NCI-H187 treated with DMSO at 0.1 percent for 48 hours (cell line): ENCODE data around the gene STK38L.

Experiments
- DNase-seq: peaks from one replicate; lab custom pipeline; 2025; lab: John Stamatoyannopoulos, UW

The STK38L gene

GRCh38 chr12:27243804-27244688, at the start of gene STK38L:
TSS of gene STK38L (plus strand) at chr12:27244286. CDS start at chr12:27297721, 53,435 bp downstream.
- DNase-seq: peak; percentile 63

GRCh38 chr12:27194644-27195043, 49.4 kb upstream of the STK38L start:
- DNase-seq: no peak

GRCh38 chr12:27198036-27198435, 46.0 kb upstream of the STK38L start:
- no peak for DNase-seq

DNA sequence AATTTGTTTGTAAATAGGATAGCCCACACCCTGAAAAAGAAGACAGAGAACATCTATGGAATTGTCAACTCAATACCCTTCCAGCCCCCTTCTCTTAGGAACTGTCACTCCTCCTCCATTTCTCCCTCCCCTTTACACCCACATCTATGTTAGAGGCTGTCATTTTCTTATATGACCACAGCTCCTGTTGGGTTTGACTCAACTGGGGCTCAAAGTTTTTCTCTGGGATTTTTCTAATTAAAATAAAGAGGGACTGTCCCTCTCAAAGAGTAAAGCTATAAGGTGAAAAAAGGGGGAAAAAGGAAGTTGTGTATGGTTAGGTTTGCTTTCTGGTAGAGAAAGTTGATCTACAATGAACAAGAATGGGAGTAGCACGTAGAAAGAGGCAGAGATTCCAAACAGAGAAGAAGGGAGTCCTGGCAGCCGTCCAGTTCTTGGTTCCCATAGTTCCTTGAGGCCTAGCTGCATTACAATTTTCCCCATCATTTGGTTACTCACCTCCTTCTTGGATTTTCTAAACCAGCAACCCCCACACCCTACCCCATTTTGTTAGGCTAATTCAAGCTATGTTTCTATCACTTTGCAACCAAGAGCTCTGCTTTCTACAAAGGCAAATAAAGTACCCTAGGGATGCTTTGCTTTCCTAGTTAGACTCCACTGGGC, 44.3 kb upstream of the STK38L start:
- no peak for DNase-seq

- no peak for DNase-seq
Observed at GRCh38 chr12:27201169-27201568, 42.9 kb upstream of the STK38L start.

- DNase-seq: no peak
Observed at GRCh38 chr12:27206801-27207502, 37.1 kb upstream of the STK38L start.

DNA sequence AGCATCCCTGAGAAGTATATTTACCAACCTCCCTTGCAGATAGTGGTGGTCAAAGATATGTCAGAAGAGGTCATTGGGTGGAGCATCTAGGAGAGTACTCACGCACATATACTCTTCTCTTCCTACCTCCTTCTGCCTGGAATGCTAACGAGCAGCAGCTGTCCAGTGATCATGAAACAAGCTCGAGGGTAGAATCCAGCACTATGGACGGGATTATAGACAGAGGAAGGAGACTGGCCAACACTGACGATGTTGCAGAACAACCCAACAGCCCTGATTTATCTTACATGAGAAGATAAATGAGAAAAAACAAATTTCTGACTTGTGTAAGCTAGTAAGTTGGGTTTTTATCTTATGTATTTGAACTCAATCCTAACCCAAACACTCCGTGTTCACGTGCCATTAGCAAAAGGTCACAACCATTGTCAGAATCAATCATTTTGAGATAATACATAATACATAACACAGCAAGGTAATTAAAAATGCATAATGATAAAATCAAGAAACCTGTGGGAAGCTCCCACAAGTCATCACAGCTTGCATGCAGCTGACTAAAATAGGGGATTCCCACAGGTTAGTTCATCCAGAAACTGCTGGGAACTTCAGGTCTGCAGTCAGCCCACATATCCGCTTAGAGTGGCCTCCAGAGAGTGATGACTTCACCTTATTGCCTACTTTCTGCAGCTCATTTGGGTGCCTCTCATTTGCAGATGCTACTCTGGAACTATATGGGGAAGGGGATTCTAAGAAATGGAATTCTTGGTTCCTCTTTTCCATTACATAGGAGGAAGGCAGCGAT, 36.3 kb upstream of the STK38L start:
- no peak for DNase-seq

GRCh38 chr12:27208414-27208750, 35.7 kb upstream of the STK38L start:
- DNase-seq: no peak

- DNase-seq: no peak
Observed at GRCh38 chr12:27209257-27209910, 34.7 kb upstream of the STK38L start.

GRCh38 chr12:27210187-27210586, 33.9 kb upstream of the STK38L start:
- DNase-seq: no peak

DNA sequence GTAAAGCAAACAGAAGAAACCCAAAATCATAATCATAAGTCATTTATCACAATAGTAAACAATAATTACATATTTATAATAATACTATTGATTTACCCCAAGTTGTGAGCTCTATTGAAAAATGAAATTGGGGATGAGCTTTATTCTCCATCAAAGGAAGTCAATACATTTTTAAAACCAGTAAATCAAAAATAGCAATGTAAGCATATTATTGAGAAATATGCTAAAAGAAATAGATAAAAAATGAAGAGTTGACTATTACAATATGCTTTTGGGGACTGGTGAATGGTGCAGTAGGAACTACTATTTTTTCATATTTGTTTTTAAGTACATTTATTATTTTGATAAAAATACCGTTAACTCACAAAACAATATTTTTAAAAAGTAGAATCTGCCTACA, 31.2 kb upstream of the STK38L start:
- no peak for DNase-seq

GRCh38 chr12:27213304-27213703, 30.8 kb upstream of the STK38L start:
- DNase-seq: no peak

DNA sequence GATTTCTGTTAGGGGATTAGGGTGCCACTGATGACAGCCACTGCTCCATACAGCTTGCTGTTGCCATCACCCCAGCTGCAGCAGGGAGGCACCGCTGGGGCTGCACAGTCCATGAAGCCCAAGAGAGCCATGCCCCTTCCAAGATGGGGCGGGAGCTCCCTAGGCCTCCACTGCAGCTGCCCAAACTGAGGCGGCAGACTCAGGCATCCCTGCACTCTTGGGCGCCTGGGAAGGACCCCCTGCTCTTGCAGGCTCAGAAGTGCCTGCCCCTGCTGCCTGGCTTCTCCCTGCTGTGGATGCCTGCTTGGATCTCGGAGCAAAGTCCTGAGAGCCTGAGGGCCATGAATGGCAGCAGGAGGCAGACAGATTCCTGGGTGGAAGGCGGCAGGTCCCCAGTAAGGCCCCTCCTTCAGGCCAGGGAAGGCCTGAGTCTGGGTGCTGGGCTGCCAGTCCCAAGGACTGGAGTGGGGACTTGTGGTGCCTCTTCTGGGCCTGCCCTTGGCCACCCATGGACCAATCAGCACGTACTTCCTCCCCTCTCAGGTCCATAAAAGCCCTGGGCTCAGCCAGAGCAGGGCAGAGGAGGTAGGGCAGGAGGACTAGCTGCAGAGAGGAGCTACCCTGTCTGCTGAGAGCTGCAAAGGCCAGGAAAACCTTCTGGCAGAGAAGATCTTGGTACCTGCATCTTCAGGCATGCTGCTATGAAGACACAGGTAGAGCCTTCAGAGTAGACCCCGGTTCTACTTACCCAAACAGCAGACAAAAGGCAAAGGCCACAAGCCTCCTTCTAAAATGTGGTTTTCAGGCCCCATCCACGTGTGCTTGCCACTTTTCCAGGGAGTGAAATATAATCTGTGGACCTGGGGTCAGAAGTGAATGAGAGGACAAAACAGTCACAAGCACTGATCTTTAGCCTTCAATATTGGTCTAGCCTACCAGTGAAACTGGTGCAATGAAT, 30.0 kb upstream of the STK38L start:
- DNase-seq: no peak

DNA sequence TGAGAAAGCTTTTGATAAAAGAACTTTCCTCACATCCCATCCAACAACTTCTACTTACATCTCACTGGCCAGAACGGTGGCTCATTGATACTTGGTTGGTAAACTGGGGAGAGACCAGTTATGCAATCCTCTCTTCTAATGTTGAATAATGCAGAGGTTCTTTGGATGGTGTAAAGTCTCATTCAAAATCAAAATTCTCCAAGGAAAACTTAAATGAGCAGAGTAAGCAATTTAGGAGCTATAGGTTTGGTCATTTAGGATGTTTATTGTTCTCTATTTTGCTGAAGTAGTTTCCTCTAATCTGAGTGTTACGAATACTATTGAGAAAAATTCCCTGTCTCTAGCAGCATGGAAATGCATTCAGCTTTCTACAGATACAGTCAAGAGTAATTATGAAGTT, 26.5 kb upstream of the STK38L start:
- no peak for DNase-seq

DNA sequence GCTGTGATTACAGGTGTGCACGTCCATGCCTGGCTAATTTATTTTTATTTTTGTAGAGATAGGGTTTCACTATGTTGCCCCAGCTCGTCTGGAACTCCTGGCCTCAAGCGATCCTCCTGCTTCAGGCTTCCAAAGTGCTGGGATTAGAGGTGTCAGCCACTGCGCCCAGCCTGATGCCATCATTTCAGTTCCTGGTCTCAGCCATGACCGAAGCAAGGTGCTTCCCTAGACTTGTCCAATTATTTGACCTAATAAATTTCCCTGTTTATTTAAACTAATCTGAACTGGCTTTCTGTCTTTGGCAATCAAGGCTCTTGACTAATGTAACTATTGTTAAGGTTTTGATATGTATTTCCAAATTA, 24.4 kb upstream of the STK38L start:
- no peak for DNase-seq

DNA sequence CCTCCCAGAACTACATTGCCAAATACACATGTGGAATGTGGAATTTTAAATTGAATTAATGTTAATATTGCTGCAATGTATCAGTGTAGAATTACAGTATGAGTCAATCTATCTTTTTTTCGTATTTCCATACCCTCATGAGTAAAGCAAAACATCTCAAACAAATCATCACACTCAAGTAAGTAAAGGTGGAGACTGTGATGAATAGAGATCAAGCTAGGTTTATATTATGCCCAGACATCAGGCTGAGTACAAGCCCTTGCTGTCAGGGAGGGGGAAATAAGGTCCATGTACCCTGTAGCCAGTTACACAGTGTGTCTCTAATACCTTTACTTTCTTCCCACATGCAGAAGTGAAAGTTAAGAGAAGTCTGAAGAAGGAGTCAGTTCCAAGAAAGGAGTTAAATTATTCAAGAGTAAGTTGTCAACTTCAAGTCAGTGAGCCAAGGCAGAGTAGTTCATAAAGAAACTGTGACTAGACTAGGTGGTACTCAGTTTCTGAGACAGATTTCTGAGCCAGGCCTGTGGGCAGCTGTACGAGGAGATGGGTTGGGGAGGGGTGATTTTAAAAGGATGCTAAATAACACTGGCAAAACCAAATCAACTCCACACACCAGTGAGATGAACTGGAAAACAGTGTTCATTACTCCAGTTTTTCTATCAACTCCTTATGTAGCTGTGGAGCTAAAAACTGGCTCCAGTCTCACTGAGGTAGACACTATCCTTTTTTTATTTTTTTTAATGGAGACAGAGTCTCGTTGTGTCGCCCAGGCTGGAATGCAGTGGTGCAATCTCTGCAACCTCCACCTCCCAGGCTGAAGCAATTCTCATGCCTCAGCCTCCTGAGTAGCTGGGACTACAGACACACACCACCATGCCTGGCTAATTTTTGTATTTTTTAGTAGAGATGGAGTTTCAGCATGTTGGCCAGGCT, 23.8 kb upstream of the STK38L start:
- DNase-seq: no peak

DNA sequence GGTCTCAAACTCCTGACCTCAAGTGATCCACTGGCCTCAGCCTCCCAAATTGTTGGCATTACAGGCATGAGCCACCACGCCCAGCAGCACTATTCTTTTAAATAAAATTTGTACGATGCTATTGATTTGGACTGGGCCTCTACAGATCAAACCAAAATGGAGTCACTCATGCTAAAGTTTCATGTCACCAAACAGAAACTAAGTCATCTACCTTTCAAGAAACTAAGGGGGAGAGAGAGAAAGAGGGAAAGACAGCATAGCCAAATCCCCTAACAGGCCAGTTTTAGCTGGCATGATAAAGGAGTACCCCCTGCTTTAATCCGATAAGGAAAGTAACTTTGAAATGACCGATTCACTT, 23.1 kb upstream of the STK38L start:
- no peak for DNase-seq

DNA sequence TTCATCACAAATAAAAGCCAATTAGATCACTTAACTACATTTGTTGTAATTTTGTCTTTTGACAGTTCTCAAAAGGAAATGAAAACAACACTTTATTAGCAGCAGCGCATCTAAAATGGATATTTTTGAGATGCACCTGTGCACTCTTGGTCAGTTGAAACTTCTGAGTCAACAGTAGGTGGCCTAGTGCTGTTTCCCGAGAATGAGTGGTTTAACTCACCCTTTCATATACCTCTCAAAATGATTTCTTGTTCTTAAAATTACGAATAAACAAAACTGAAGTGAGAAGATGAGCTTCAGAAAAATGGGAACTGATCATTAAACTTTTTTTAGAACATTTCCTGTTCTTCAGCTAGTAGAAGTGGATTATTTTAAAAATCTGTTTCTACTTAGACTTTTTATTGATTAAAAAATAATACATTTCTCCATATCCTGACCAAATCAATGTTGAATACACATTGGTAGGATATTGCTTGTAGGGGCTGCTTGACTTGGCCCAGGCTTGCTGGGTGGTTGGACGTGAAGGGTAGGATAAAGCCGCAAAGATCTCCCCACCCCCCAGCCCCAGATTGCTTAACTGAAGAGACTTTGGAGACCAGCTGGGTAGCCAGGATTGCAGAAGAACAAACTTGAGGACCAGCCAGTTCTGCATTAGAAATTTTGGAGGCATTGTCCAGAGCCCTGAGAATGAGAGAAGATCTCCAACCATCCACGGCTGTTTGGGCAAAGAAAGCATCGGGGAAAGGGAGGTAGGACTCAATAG, 22.3 kb upstream of the STK38L start:
- DNase-seq: no peak
